ENCODE results near the gene MATCAP1.

DNA sequence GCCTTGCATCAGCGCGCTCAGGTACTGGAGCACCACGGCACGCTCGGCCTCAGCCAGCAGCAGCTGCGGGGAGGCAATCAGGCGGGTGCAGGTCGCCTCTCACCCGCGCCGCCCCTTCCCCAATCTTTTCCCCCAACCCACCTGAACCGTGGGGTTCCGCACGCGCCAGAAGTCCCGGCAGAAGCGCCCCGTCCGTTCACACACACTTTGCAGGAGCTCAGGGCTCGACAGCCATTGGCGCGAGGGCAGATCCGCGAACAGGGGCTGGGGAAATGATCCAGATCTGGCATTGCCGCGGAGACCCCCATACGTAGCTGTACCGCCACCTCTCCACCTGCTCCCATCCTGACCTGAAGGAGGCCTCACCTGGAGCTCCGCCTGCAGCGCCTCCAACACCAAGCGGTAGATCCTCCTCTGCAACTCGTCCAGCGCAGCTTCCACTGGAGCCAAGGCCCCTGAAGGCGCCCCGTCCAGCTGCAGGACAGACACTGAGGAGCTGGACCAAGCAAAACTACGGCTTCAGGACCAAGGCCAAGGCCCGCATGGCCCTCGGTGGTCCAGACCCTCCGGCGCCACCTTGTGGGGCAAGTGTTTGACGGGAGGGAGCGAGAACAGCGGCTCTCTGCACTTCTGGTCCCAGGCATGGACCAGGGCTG lies 1.4 kb upstream of the MATCAP1 start:
- TF ChIP-seq, protein P1, sequence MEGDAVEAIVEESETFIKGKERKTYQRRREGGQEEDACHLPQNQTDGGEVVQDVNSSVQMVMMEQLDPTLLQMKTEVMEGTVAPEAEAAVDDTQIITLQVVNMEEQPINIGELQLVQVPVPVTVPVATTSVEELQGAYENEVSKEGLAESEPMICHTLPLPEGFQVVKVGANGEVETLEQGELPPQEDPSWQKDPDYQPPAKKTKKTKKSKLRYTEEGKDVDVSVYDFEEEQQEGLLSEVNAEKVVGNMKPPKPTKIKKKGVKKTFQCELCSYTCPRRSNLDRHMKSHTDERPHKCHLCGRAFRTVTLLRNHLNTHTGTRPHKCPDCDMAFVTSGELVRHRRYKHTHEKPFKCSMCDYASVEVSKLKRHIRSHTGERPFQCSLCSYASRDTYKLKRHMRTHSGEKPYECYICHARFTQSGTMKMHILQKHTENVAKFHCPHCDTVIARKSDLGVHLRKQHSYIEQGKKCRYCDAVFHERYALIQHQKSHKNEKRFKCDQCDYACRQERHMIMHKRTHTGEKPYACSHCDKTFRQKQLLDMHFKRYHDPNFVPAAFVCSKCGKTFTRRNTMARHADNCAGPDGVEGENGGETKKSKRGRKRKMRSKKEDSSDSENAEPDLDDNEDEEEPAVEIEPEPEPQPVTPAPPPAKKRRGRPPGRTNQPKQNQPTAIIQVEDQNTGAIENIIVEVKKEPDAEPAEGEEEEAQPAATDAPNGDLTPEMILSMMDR (IDR thresholded peaks at IDR 0.05) = peak; percentile 85
- TF ChIP-seq EZH2 (IDR thresholded peaks at IDR 0.05; ENCODE audit: borderline replicate concordance, insufficient read depth, low read depth, low read length, poor library complexity, severe bottlenecking) = no peak

Measured in B cell (primary cell).